Immature natural killer cell (primary cell): ENCODE data around the gene ZFP2. TPM values are rescaled to one million over a fixed set of nuclear protein-coding genes. Genes with fewer than 3 reads are reported as not detected.
"Not testable (repeated sequence)": the region's sequence is repeated elsewhere in the genome, so short reads cannot be mapped to it uniquely, and the experiment has no call there.

Experiments used
- DNase-seq, 3 donors: peaks; one replicate each; pipeline ENCODE4 v3.0.0; 2022; ENCODE audit warnings: mixed read lengths in 1 of 3
- H3K27ac Mint-ChIP-seq, 6 donors: one replicate each; pipeline ENCODE4 v1.8.0; 2020; ENCODE audit warnings: mixed read lengths in 6 of 6, mild to moderate bottlenecking in 5 of 6, inconsistent platforms in 4 of 6, moderate library complexity in 3 of 6
- H3K27me3 Mint-ChIP-seq, 3 donors: one replicate each; pipeline ENCODE4 v1.8.0; 2020 to 2021; ENCODE audit warnings: low read depth in 3 of 3, mild to moderate bottlenecking in 3 of 3, mixed read lengths in 3 of 3, moderate library complexity in 3 of 3, inconsistent platforms in 1 of 3
- H3K36me3 Mint-ChIP-seq, 3 donors: one replicate each; pipeline ENCODE4 v1.8.0; 2020; ENCODE audit warnings: mixed read lengths in 3 of 3, inconsistent platforms in 2 of 3, mild to moderate bottlenecking in 2 of 3
- H3K4me1 Mint-ChIP-seq, 2 donors: one replicate each; pipeline ENCODE4 v1.8.0; 2020; ENCODE audit warnings: inconsistent platforms in 2 of 2, mild to moderate bottlenecking in 2 of 2, mixed read lengths in 2 of 2, moderate library complexity in 1 of 2
- H3K4me3 Mint-ChIP-seq, 5 donors: one replicate each; pipeline ENCODE4 v1.8.0; 2020; ENCODE audit warnings: mild to moderate bottlenecking in 5 of 5, mixed read lengths in 5 of 5, inconsistent platforms in 3 of 5, moderate library complexity in 3 of 5
- H3K9me3 Mint-ChIP-seq, 6 donors: one replicate each; pipeline ENCODE4 v1.8.0; 2020; ENCODE audit warnings: mild to moderate bottlenecking in 6 of 6, mixed read lengths in 6 of 6, inconsistent platforms in 4 of 6, moderate library complexity in 3 of 6
- polyA plus RNA-seq, 3 donors: library from polyadenylated mRNA; unstranded; fragments of 300-500 nt; fragmentation: Illumina TruSeq; gene quantifications; one replicate each; pipeline ENCODE4 v1.2.3, GENCODE V29; 2021

The ZFP2 gene
- polyA plus RNA-seq, result under 1 TPM in 1 of 3 donors, not detected in 2; 0.43 TPM

DNA sequence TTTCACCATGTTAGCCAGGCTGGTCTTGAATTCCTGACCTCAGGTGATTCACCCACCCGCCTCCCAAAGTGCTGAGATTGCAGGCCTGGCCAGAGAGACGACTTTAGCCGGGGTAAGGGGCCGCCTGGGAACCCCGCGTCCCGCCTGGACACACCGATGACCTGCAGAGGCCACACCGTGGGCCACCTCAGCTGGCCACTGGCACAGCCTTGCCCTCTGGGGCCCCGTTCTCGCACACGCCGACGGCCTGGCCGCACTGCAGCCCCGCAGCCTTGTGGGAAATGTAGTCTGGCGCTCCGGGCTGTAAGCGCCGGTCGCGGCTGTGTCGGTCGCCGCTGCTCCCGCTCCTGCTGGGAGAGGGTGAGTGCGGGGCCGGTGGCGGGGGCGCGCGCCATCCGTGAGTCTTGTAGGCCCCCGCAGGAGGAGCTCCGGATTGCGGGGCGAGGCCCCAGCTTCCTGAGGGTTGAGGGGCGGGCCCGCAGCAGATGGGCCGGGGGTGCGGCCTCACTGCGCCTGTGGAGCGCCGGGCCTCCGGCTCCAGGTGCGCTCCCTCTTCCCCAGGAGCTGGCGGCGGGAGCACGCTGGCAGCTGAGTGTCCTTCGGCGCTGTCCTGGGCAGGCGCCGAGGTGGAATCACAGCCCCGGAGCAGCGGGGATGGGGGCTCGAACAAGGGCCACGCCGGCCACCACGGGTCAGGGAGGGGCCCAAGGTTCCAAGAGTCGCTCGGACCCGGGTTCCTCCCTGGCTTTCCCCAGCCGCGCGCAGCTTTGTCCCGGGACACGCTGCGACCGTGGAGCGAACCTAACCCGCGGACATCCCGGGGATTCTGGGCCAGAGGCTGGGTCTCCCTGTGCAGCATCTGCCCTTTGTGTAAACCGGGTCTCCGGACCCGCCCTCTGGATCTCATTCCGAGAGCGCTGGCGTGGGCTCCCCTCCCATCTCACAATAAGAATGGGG is at the start of gene ZFP2:
TSS of gene ZFP2 (plus strand) at position 299 of the 957 bp plus-strand sequence. CDS start 35,401 bp downstream, outside the sequence.
- Mint-ChIP-seq H3K9me3 (peaks cover 5 to 35% (median 20%) of the 10 kb centered on the region in 6 donors), H3K27me3 (peaks cover 0 to 4% (median 2%) of the 10 kb centered on the region in 3 donors), H3K4me1 (peaks cover 7% of the 10 kb centered on the region in 2 donors), H3K36me3 (peaks cover 0 to 8% (median 3%) of the 10 kb centered on the region in 3 donors), H3K27ac (peak within 1 kb of the TSS in 1 of 6 donors; percentile 40), H3K4me3 (peak within 1 kb of the TSS; percentile 78 to 84 (median 80))
- DNase-seq, result peak; percentile 2 to 19 (median 9)

DNA sequence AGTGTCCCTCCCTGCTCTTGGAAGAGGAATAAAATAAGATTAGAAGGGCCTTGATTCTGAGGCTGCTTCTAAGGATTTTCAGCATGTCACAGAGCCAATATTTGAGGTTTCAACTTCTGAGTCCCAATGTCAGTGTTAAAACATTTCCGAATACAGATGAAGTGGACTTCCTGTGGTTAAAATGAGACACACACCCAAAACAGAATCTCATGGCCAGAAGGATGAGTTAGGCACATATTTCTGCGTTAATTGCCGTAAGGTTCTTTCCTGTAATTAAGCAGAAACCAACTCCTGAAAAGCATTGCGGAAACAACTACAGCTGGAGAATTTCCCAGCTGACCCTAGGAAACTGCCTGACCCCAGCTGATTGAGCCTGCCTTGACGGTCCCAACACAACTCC is 46.4 kb upstream of the ZFP2 start:
- Mint-ChIP-seq H3K27ac (no peak overlapping the region), H3K4me3 (no peak overlapping the region), H3K36me3 (no peaks in the 10 kb centered on the region), H3K27me3 (peaks cover 0 to 12% (median 2%) of the 10 kb centered on the region in 3 donors), H3K9me3 (no peaks in the 10 kb centered on the region), H3K4me1 (peaks cover 6 to 11% of the 10 kb centered on the region in 2 donors)
- no peak for DNase-seq

GRCh38 chr5:178851951-178852350 is 43.8 kb upstream of the ZFP2 start:
- peaks cover 0 to 10% (median 2%) of the 10 kb centered on the region in 3 donors for H3K27me3 Mint-ChIP-seq
- no peak overlapping the region for H3K4me3 Mint-ChIP-seq
- no peak overlapping the region for H3K27ac Mint-ChIP-seq
- H3K4me1 Mint-ChIP-seq, result peaks cover 6 to 11% of the 10 kb centered on the region in 2 donors
- DNase-seq, result no peak
- H3K9me3 Mint-ChIP-seq, result no peaks in the 10 kb centered on the region
- H3K36me3 Mint-ChIP-seq, result no peaks in the 10 kb centered on the region

DNA sequence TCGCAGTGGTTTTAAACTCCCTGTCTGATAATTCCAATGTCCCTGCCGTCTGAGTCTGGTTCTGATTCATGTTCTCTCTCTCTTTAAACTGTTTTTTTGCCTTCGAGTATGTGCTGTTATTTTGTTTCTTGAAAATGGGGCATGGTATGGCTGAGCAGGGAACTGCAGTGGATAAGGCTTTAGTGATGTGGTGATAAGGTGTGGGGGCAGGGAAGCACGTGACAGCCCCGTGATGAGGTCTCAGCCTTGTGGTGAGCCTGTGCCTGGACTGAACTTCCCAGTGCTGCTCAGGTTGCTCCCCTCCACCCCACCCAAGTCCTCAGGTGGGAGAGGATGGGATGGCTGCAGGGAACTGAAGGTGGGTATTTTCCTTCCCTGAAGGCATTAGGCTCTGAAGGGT is 41.4 kb upstream of the ZFP2 start:
- no peak overlapping the region for H3K27ac Mint-ChIP-seq
- H3K4me1 Mint-ChIP-seq, result peaks cover 3 to 10% of the 10 kb centered on the region in 2 donors
- H3K36me3 Mint-ChIP-seq, result no peaks in the 10 kb centered on the region
- no peak for DNase-seq
- H3K27me3 Mint-ChIP-seq, result peaks cover 0 to 12% (median 2%) of the 10 kb centered on the region in 3 donors
- H3K9me3 Mint-ChIP-seq, result no peaks in the 10 kb centered on the region
- H3K4me3 Mint-ChIP-seq, result no peak overlapping the region

- Mint-ChIP-seq H3K36me3 (peaks cover 3 to 7% (median 7%) of the 10 kb centered on the region in 3 donors), H3K27me3 (peaks cover 0 to 5% (median 2%) of the 10 kb centered on the region in 3 donors), H3K4me1 (peaks cover 27 to 33% of the 10 kb centered on the region in 2 donors), H3K4me3 (peak within 1 kb of the TSS; percentile 88 to 95 (median 93)), H3K27ac (peak within 1 kb of the TSS; percentile 58 to 92 (median 86)), H3K9me3 (no peaks in the 10 kb centered on the region)
- peak; percentile 77 to 79 (median 78) for DNase-seq
These were observed 35.8 kb upstream of the ZFP2 start, which contains the start of gene ZNF354B for GRCh38 chr5:178859625-178860521. Gene ZNF354B (plus strand): TSS chr5:178859953. CDS start chr5:178861048, 1,095 bp downstream.

DNA sequence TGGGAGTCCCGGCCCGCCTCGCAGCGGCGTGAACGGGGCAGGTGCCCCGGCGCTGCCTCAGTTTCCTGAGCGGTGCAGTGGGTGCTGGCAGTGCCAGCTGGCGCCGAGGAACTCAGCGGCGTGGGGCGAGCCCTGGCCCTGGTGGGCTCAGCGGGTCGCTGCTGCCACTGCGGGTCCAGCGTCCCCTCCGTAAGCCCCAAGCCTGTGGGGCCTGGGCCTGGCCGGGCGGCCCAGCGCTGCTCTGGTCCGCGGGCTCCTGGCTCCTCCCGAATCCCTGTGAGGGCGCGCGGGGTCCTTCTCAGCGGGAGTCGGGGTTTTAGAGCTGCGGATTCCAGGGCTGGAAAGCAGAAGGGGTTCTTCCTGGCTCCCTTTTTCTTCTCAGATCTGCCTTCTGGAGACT is 35.1 kb upstream of the ZFP2 start:
- H3K4me3 Mint-ChIP-seq, H3K9me3 Mint-ChIP-seq: not testable (repeated sequence)

GRCh38 chr5:178861627-178862026 is 34.1 kb upstream of the ZFP2 start:
- Mint-ChIP-seq H3K9me3 (no peaks in the 10 kb centered on the region), H3K4me3 (peak overlapping the region; percentile 78 to 85 (median 83)), H3K27ac (peak overlapping the region in 5 of 6 donors; percentile 1 to 85 (median 69)), H3K4me1 (peaks cover 27 to 33% of the 10 kb centered on the region in 2 donors), H3K36me3 (peaks cover 10 to 20% (median 15%) of the 10 kb centered on the region in 3 donors), H3K27me3 (peaks cover 0 to 5% (median 2%) of the 10 kb centered on the region in 3 donors)
- DNase-seq, result no peak

More for the DNA sequence above, 35.1 kb upstream of the ZFP2 start:
- not testable (repeated sequence) for H3K27ac Mint-ChIP-seq, H3K27me3 Mint-ChIP-seq, DNase-seq
- Mint-ChIP-seq H3K36me3 (peaks cover 6 to 13% (median 10%) of the 10 kb centered on the region in 3 donors), H3K4me1 (peaks cover 27 to 33% of the 10 kb centered on the region in 2 donors)

DNA sequence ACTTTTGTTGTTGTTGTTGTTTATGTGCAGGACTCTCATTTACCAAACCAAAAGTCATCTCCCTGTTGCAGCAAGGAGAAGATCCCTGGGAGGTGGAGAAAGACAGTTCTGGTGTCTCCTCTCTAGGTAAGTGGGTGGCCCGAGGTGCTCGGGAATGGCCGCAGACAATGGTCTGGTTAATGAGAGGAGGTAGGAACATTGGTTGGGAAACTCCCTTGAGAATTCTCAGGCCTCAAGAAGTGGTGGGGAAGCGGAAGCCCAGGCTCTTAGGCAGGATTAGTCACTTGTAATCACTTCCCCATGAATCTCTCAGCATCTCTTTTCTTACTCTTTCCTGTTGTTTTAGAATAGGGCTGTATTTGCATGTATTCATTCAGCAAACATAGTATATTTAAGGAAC is 28.8 kb upstream of the ZFP2 start:
- no peaks in the 10 kb centered on the region for H3K27me3 Mint-ChIP-seq
- H3K36me3 Mint-ChIP-seq, result peaks cover 38 to 66% (median 44%) of the 10 kb centered on the region in 3 donors
- H3K9me3 Mint-ChIP-seq, result no peaks in the 10 kb centered on the region
- no peak overlapping the region for H3K4me3 Mint-ChIP-seq
- DNase-seq, result no peak
- peaks cover 14 to 25% of the 10 kb centered on the region in 2 donors for H3K4me1 Mint-ChIP-seq
- no peak overlapping the region for H3K27ac Mint-ChIP-seq

DNA sequence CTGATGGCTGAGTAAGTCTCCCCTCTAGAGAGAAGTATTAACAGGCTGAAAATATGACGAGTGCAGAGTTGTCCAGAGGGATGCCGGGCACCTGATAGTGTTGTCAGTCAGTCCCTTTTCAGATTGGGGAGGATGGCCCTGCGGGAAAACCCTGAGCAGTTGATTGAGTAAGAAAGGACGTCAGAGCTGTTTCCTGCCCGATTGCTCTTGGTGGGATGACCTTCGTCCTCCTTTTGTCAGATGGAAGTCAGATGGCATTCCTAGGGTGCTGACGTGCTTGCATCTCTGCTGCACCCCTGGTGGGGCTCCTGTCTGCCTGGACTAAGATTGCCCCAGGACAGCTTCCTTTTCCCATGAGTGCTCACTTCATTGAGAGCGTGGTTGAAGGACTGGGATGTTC is 26.1 kb upstream of the ZFP2 start:
- no peak overlapping the region for H3K4me3 Mint-ChIP-seq
- no peaks in the 10 kb centered on the region for H3K27me3 Mint-ChIP-seq
- peaks cover 13 to 33% of the 10 kb centered on the region in 2 donors for H3K4me1 Mint-ChIP-seq
- DNase-seq, result no peak
- H3K9me3 Mint-ChIP-seq, result peaks cover 6 to 16% (median 10%) of the 10 kb centered on the region in 6 donors
- peaks cover 60 to 83% (median 64%) of the 10 kb centered on the region in 3 donors for H3K36me3 Mint-ChIP-seq
- H3K27ac Mint-ChIP-seq, result no peak overlapping the region

DNA sequence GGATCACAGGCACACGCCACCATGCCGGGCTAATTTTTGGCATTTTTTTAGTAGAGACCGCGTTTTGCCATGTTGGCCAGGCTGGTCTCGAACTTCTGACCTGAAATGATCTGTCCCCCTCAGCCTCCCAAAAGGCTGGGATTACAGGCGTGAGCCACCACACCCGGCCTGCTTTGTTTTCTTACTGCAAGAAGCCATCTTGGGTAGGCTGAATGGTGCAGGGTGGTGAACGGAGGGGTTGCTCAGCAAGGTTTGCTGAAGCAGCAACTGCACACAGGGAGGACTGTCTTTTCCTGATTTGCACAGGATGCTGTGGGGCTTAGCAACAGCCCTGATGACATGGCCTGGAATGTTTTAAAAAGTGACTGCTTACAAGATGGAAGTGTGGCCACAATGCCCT is 25.3 kb upstream of the ZFP2 start:
- no peaks in the 10 kb centered on the region for H3K27me3 Mint-ChIP-seq

DNA sequence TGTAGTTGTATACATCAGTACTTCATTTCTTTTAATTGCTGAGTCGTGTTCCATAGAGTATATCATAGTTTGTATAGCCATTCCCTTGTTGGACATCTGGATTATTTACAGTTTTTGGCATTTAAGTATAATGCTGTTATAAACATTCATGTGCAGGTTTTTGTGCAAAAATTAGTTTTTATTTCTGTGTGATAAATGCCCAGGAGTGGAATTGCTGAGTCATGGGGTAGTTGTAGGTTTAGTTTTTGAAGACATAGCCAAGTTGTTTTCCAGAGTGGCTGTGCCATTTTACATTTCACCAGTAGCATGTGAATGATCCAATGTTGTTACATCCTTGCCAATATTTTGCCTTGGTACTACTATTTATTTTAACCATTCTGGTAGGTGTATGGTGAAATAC is 23.4 kb upstream of the ZFP2 start:
- no peak for DNase-seq
- peaks cover 14 to 47% of the 10 kb centered on the region in 2 donors for H3K4me1 Mint-ChIP-seq
- H3K4me3 Mint-ChIP-seq, result no peak overlapping the region
- peaks cover 16 to 41% (median 22%) of the 10 kb centered on the region in 6 donors for H3K9me3 Mint-ChIP-seq
- no peak overlapping the region for H3K27ac Mint-ChIP-seq
- H3K27me3 Mint-ChIP-seq, result no peaks in the 10 kb centered on the region
- peaks cover 73 to 89% (median 77%) of the 10 kb centered on the region in 3 donors for H3K36me3 Mint-ChIP-seq

More for the DNA sequence above, 25.3 kb upstream of the ZFP2 start:
- DNase-seq, result no peak
- peaks cover 68 to 87% (median 72%) of the 10 kb centered on the region in 3 donors for H3K36me3 Mint-ChIP-seq
- H3K27ac Mint-ChIP-seq, result no peak overlapping the region
- peaks cover 8 to 23% (median 15%) of the 10 kb centered on the region in 6 donors for H3K9me3 Mint-ChIP-seq
- peaks cover 13 to 41% of the 10 kb centered on the region in 2 donors for H3K4me1 Mint-ChIP-seq
- H3K4me3 Mint-ChIP-seq, result no peak overlapping the region

DNA sequence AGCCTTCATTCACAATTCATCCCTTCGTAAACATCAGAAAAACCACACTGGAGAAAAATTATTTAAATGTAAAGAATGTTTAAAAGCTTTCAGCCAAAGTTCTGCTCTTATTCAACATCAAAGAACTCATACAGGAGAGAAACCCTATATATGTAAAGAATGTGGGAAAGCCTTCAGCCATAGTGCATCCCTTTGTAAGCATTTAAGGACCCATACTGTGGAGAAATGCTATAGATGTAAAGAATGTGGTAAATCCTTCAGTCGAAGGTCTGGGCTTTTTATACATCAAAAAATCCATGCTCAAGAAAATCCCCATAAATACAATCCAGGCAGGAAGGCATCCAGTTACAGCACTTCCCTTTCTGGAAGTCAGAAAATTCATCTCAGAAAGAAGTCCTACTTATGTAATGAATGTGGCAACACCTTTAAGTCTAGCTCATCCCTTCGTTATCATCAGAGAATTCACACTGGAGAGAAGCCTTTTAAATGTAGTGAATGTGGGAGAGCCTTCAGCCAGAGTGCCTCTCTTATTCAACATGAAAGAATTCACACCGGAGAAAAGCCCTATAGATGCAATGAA is 12.5 kb upstream of the ZFP2 start:
- peaks cover 62 to 87% (median 86%) of the 10 kb centered on the region in 3 donors for H3K36me3 Mint-ChIP-seq
- not testable (repeated sequence) for H3K4me1 Mint-ChIP-seq, H3K4me3 Mint-ChIP-seq, H3K27me3 Mint-ChIP-seq, H3K27ac Mint-ChIP-seq, DNase-seq
- H3K9me3 Mint-ChIP-seq, result peaks cover 44 to 81% (median 75%) of the 10 kb centered on the region in 6 donors
